Raji (cell line): Measurements from ENCODE around the gene TKT.

Source experiments
- POLR2A ChIP-seq: IDR thresholded peaks from 2 replicates; pipeline ENCODE4 v1.6.1; 2011; ENCODE audit warnings: low read depth, low read length, control low read depth; ENCODE audit not compliant: insufficient read depth

TKT gene

GRCh38 chr3:53267766-53268165 is 11.9 kb upstream of the TKT start:
- no peak for TF ChIP-seq POLR2A

- no peak for TF ChIP-seq POLR2A
Measured at GRCh38 chr3:53264718-53265117, 8.9 kb upstream of the TKT start.

GRCh38 chr3:53263907-53264306 is 8.1 kb upstream of the TKT start:
- no peak for TF ChIP-seq POLR2A

DNA sequence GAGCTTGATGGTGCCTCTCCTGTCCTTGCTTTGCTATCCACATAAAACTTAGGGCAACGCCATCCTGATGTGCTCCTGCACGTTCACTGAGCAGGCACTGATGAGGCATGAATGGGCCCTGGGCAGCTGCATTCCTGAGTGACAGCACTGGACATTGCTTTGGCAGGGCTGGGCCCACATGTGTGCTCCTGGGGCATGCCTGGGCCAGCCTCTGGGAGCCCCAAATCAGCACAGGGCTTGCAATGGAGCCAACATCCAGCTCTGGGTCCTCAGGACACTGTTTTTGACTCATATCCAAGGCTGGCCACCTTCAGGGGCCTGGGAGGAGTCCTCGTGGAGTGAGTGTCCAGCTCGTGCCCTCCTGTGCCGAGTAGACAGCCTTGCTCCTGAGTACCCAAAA is 5.9 kb upstream of the TKT start:
- TF ChIP-seq POLR2A = no peak

DNA sequence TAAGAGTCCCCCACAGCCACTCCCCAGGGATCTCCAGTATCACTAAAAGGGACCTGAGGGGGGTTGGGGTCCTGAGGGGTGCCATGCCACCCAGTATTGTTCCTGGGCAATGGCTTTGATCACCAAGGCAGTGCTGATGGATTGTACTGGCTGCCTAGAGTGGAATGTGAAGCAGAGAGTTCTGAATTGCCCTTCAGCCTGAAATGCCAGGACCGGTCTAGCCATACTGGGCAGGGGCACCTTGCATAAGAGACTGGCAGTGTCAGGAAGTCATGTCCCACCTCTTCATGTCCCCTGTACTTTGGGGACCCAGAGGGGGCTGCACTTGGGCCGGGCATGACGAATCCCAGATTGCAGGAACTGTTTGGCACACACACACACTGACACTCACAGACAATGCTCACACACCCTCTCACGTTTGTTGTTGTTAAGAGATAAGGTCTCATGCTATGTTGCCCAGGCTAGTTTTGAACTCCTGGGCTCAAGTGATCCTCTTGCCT is 4.5 kb upstream of the TKT start:
- no peak for TF ChIP-seq POLR2A

- TF ChIP-seq POLR2A = no peak
Measured at GRCh38 chr3:53259427-53260259, 3.8 kb upstream of the TKT start.

DNA sequence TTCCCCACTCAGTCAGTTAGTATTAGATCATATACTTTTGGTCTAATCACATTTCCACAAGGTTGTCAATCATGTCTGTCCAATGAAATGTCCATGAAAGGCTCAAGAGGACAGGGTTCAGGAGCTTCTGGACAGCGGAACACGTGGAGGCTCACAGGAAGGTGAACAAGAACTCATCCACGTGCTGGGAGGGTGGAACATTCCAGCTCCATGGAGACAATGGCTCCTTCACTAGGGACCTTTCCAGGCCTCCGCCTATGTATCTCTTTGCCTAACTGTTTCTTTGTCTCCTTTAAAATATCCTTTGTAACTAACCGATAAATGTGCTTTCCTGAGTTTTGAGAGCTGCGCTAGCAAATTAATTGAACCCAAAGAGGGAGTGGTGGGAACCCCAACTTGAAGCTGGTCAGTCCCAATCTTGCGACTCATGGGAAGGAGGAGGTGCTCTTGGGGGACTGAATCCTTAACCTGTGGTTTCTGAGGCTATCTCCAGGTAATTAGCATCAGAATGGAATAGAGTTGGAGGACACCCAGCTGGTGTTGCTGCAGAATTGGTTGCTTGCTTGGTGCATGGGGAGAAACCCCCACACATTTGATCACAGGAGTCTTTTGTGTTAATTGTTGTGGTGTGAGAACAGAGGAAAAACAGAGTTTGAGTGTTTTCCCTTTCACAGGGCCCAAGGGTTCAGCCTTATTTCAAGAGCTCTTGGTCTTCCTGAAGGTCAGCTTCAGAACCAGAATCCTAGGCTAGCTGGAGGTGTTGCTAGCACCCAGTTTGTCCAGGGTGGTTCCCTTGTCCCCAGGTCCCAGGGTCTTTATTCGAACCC is 3.0 kb upstream of the TKT start:
- TF ChIP-seq POLR2A = no peak

GRCh38 chr3:53257465-53257864 is 1.6 kb upstream of the TKT start:
- no peak for TF ChIP-seq POLR2A

GRCh38 chr3:53256704-53257055 is 858 bp upstream of the TKT start:
- no peak for TF ChIP-seq POLR2A

DNA sequence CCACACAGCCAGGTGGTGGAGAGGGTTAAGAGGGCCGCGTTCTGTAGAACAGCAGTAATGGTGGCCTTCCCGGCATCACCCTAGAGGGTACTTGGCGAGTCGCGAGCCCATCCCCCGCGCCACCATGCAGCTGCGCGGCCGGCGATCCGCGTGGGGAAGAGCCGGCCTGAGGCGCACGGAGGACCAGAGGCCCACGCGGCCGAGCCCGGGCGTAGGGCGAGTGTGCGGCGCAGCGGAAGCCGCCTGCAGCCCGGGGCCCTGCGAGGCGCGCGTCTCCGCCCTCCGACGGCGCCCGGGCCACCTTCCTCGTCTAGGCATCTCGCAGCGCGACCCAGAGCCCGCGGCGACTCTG is 423 bp downstream of the TKT start:
- no peak for TF ChIP-seq POLR2A

- TF ChIP-seq POLR2A = no peak
Measured at GRCh38 chr3:53254509-53255422, 1.1 kb downstream of the TKT start.

DNA sequence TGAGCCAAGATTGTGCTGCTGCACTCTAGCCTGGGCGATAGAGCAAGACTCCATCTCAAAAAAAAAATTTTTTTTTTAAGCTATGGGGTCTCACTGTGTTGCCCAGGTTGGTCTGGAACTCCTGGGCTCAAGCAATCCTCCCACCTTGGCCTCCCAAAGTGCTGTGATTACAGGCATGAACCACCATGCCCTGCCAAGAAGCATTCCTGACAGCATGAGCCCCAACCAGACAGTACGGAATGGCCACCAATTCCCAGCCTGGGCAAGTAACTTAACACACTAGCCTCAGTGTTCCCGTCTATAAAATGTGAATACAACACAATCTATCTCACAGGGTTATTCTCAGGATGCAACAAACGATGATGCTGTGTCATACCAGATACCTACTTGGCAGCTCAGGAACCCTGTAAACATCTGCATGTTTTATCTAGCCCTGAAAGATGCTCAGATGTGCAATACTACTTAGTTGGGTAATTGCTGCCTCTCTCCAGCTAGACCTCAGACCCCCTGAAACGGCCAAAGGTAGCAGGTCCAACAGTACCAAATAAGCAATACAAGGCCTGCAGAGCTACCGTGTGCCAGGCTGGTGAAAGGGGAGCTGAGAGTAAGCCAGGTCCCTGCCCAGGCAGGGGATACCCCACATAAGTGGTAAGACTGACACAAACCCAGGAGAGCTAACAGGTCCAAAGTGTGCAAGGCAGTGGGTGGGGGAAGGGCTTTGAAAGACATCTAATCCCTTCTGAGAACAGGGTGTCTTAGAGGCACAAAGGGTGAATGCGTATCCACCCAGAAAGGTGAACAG is 1.9 kb downstream of the TKT start:
- no peak for TF ChIP-seq POLR2A

GRCh38 chr3:53252096-53252946 is 3.5 kb downstream of the TKT start:
- no peak for TF ChIP-seq POLR2A

DNA sequence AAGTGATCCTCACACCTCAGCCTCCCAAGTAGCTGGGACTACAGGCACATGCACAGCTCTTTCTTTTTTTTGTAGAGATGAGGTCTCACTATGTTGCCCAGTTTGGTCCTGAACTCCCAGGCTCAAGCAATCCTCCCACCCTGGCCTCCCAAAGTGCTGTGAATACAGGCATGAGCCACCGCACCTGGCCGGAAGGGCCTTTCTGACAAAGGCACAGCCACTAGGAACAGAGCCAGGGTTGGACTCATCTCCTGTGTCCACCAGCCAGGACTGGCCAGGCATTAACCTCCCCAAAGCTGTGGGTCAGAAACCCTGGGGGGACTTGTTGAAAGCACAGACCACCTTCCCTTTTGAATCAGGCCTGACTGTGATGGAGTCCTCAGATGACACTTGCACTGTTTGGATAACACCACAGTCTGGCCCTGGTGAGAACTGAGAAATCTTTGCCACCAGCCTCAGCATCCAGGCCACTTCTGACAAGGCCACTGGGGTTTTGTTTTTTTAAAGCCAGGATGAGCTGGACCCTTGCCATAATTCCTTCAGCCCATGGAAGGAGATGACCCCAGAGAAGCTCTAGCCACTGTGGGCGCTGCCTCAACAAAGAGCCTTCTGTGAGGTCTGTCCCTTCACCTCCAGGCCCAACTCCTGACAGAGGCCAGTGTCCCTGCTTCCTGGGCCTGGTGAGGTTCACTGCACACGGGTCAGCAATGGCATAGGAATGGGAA is 4.8 kb downstream of the TKT start:
- TF ChIP-seq POLR2A = no peak
